ENCODE data around the gene PRDM16.

PRDM16 gene

DNA sequence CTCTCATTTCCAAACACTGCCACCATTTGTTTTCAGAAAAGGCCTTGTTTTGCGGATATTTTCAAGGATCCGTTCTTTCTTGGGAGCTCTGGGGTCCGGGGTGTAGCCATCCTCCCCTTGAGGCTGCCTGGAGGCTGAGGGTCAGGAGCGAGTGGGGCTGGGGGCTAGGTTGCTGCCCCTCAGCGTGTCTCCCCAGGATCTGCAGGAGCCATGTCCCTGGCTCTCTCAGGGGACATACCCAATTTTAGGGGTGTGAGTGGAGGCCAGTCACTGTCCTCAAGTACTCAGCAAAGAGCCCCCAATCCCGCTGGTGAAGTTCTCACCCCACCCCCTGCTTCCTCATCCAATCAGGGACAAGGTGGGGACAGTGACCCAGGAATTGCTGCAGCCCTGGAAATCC lies 15.0 kb upstream of the PRDM16 start:
- Histone ChIP-seq H3K4me1 (ENCODE audit: insufficient read depth, low read length) (no peaks in the 10 kb centered on the region), H3K4me3 (ENCODE audit: low read length) (no peak overlapping the region), H2AFZ (ENCODE audit: low read depth, low read length) (no peak overlapping the region), H3K9me3 (ENCODE audit: low read length) (peaks cover 2% of the 10 kb centered on the region), H3K27me3 (ENCODE audit: insufficient read depth, low read length) (peaks cover 17% of the 10 kb centered on the region), H3K36me3 (ENCODE audit: insufficient read depth, low read length) (no peaks in the 10 kb centered on the region)

DNA sequence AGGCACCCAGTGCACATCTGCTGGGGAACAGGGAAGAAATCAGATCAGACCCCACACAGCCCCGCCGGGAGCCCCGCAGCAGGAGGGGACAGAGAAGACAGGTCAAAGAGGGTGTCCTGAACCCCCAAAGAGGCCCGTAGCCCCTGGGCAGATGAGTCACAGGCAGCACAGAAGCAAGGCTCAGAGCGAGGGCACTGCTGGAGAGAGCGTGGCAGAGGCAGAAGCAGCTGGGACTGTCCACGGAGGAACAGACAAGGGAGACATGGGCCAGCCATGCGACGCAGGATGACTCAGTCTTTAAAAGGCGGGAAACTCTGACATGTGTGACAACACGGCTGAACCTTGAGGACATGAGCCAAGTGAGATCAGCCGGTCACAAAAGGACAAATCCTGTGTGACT lies 14.5 kb upstream of the PRDM16 start:
- Histone ChIP-seq H3K4me1 (ENCODE audit: insufficient read depth, low read length) (no peaks in the 10 kb centered on the region), H3K27me3 (ENCODE audit: insufficient read depth, low read length) (peaks cover 17% of the 10 kb centered on the region), H3K36me3 (ENCODE audit: insufficient read depth, low read length) (no peaks in the 10 kb centered on the region)

DNA sequence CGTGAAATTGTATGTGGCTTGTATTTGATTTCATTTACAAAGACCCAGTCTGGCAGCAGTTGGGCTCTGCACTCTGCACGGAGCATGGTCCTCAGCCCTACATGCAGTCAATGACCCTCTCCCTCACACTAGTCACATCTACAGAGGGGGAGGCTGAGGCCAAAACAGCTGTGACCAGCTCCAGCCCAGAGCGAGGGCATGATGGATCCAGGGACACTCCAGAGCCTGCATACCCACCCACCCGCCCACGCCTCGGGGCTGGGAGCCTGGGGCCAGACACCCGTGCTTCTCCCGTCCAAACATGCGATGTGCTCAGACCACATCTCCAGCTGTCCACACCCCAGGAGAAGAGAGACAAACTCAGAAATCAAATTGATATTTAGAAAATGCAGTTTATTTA lies 14.0 kb upstream of the PRDM16 start:
- no peaks in the 10 kb centered on the region for H3K4me1 ChIP-seq (ENCODE audit: insufficient read depth, low read length)
- no peaks in the 10 kb centered on the region for H3K36me3 ChIP-seq (ENCODE audit: insufficient read depth, low read length)
- no peak overlapping the region for H2AFZ ChIP-seq (ENCODE audit: low read depth, low read length)
- H3K4me3 ChIP-seq (ENCODE audit: low read length), result no peak overlapping the region
- peaks cover 20% of the 10 kb centered on the region for H3K27me3 ChIP-seq (ENCODE audit: insufficient read depth, low read length)
- H3K9me3 ChIP-seq (ENCODE audit: low read length), result peaks cover 4% of the 10 kb centered on the region

More for the DNA sequence above, 14.5 kb upstream of the PRDM16 start:
- Histone ChIP-seq H3K4me3 (ENCODE audit: low read length) (no peak overlapping the region), H3K9me3 (ENCODE audit: low read length) (peaks cover 4% of the 10 kb centered on the region), H2AFZ (ENCODE audit: low read depth, low read length) (no peak overlapping the region)

DNA sequence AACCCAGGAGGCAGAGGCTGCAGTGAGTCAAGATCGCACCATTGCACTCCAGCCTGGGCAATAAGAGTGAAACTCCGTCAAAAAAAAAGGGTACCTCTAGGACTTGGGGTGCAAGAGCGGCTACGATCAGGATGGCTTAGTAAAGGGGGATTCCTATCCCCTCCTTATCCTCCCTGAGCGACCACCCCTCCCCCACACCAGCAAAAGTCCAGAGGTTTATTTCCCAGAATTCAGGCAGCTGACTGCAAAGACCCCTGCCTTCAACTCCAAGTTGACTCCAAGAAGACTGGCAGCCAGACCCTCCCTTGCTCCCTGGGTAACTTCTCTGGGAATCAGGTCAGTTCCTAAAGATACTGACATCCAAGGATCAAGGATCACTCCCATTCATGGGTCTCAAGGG lies 12.4 kb upstream of the PRDM16 start:
- Histone ChIP-seq H3K4me1 (ENCODE audit: insufficient read depth, low read length) (no peaks in the 10 kb centered on the region), H2AFZ (ENCODE audit: low read depth, low read length) (no peak overlapping the region), H3K27me3 (ENCODE audit: insufficient read depth, low read length) (peaks cover 35% of the 10 kb centered on the region), H3K36me3 (ENCODE audit: insufficient read depth, low read length) (no peaks in the 10 kb centered on the region), H3K4me3 (ENCODE audit: low read length) (no peak overlapping the region), H3K9me3 (ENCODE audit: low read length) (peaks cover 4% of the 10 kb centered on the region)

DNA sequence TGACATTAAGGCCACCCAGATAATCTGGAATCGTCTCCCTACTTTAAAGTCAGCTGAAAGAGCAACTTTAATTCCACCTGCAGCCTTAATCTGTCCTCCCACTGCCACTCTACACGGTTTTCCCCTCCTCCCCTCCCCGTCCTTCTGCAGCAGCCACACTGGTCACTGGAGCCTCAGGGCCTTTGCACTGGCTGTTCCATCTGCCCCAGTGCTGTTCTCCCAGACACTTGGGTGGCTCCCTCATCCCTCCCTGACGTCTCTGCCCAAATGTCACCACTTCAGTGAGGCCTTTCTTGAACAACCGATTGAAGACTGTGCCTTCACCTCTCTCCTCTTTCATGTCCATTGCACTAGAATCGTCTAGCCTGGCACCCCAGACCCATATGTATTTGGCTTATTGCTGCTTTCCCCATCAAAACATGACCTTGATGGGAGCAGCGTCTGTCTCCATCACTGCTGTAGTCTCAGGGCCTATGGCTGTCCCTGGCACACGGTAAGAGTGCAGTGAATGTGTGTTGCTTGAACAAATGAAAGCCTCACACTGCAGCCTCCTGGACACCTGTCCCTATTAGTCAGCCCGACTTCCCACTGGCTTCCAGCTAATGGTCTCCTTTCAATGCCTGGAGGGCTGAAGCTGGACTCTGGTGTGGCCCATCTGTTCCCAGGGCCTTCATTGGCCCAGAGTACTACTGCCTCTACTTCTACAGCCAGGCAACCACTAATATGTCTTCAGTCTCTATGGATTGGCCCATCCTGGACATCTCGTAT lies 10.6 kb upstream of the PRDM16 start:
- H3K4me3 ChIP-seq (ENCODE audit: low read length), result no peak overlapping the region

DNA sequence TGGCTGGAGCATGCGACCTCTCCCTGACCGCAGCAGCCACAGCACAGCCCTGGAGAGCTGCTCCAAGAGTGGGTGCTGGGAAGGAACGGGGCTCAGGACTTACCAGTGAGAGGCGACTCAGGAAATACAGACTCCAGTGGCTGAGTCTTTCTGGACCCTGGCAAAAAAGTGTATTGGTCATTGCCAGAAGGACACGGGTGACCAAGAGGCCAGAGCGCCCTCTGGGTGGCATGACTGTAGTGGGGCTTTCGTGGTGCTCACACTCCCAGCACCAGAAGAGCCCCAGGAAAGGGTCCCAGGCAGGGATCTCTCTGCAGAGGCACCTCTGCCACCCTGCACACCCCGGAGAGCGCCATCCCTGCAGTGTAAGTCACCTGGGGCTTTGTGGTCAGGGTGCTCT lies 8.9 kb upstream of the PRDM16 start:
- Histone ChIP-seq H2AFZ (ENCODE audit: low read depth, low read length) (no peak overlapping the region), H3K9me3 (ENCODE audit: low read length) (peaks cover 4% of the 10 kb centered on the region), H3K27me3 (ENCODE audit: insufficient read depth, low read length) (peaks cover 57% of the 10 kb centered on the region), H3K4me1 (ENCODE audit: insufficient read depth, low read length) (no peaks in the 10 kb centered on the region), H3K4me3 (ENCODE audit: low read length) (no peak overlapping the region), H3K36me3 (ENCODE audit: insufficient read depth, low read length) (no peaks in the 10 kb centered on the region)

More for the DNA sequence above, 10.6 kb upstream of the PRDM16 start:
- Histone ChIP-seq H3K27me3 (ENCODE audit: insufficient read depth, low read length) (peaks cover 46% of the 10 kb centered on the region), H3K4me1 (ENCODE audit: insufficient read depth, low read length) (no peaks in the 10 kb centered on the region), H2AFZ (ENCODE audit: low read depth, low read length) (no peak overlapping the region), H3K36me3 (ENCODE audit: insufficient read depth, low read length) (no peaks in the 10 kb centered on the region), H3K9me3 (ENCODE audit: low read length) (peaks cover 4% of the 10 kb centered on the region)

DNA sequence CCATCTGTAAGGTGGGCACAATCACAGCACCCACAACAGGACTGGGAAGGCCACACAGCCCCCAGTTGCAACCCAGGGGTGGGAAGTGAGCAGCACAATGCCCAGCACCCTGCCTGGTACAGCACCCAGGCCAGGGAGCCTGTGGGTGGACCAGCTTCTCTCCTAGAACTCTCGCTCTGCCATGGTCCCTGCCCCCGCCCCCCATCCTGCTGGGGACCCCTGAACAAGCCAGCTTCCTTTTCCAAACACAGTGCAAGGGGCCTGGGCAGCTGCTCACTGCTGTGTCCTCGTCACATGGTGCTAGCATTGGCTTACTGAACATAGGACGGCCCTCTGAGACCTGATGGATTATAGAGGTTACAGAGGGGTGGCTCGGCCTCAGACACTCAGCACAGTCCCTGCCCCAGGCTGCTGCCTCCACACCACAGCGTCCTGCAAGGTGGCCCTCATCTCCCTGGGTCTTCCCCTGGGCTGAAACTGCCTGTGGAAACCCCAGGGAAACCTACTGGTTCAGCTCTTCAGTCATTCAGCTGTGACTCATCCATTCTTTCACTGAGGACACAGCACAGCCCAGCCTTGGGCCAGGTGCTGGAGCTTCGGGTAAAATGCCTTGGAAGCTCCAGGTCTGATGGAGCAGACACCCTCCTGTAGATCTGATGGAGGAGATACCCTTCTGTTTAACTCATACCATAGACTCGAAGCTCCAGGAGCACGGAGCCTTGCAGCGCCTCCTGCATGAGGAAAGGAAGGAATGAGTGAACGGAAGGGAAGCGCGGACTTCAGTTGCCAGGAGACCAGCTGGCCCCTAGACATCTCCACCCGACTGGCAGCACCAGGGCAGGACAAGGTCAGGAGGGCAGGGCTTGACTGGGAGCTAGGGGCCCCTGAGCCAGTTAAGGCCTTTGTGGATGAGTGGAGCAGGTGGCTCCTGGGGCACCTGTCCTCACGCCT lies 8.1 kb upstream of the PRDM16 start:
- Histone ChIP-seq H3K9me3 (ENCODE audit: low read length) (peaks cover 4% of the 10 kb centered on the region), H3K4me3 (ENCODE audit: low read length) (no peak overlapping the region), H3K4me1 (ENCODE audit: insufficient read depth, low read length) (no peaks in the 10 kb centered on the region), H3K27me3 (ENCODE audit: insufficient read depth, low read length) (peaks cover 64% of the 10 kb centered on the region), H2AFZ (ENCODE audit: low read depth, low read length) (no peak overlapping the region), H3K36me3 (ENCODE audit: insufficient read depth, low read length) (no peaks in the 10 kb centered on the region)

DNA sequence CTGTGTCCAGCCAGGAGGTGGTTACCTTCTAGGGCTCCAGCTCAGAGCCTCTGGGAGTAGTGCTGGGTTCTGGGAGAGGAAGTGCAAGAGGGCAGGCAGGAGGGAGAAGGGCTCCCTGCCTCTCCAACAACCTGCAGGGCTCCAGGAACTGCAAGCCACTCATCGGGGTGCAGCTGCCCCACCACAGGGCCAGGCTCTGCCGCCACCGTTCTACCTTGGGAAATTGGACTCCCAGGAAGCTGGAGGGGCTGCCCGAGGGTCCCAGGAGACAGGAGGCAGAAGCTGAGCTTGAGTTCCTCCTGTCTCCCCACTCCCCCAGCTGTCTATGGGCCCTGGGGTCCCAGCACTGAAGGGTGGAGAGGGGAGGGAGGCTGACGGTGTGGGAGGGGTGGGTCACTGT lies 7.4 kb upstream of the PRDM16 start:
- H3K27me3 ChIP-seq (ENCODE audit: insufficient read depth, low read length), result peaks cover 71% of the 10 kb centered on the region

DNA sequence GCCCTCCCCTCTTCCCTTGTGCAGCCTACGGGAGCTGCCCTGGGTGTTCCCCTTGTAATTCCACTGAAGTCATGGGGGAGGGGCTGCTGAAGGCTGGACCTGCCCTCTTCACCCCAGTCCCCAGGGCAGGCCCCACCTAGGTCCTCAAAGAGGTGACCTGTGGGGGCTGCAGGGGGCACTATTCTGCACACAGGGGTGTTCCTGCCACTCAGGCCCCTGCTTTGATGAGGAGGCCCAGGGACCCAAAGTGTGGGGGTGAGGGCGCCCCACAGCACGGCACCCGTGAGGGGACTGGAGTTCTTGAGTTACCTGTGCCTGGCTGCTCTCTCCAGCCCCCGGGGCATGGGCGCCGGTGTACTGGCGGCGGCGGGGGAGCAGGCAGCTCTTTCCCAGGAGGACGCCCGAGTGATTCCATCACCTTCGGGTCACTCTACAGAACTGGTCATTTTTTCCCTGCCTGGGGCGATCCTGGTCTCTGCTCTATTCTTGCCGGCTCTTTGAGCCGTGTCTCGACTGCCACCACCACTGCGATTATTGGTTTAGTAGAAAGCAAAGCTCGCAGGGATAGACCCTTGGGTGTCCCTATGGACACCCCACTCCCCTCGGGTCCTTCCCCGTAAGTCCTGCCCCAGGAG lies 6.9 kb upstream of the PRDM16 start:
- Histone ChIP-seq H3K27me3 (ENCODE audit: insufficient read depth, low read length) (peaks cover 77% of the 10 kb centered on the region), H3K9me3 (ENCODE audit: low read length) (peaks cover 4% of the 10 kb centered on the region), H3K36me3 (ENCODE audit: insufficient read depth, low read length) (no peaks in the 10 kb centered on the region), H3K4me3 (ENCODE audit: low read length) (no peak overlapping the region), H2AFZ (ENCODE audit: low read depth, low read length) (no peak overlapping the region), H3K4me1 (ENCODE audit: insufficient read depth, low read length) (no peaks in the 10 kb centered on the region)

More for the DNA sequence above, 7.4 kb upstream of the PRDM16 start:
- H3K36me3 ChIP-seq (ENCODE audit: insufficient read depth, low read length), result no peaks in the 10 kb centered on the region
- H3K4me1 ChIP-seq (ENCODE audit: insufficient read depth, low read length), result no peaks in the 10 kb centered on the region
- peaks cover 4% of the 10 kb centered on the region for H3K9me3 ChIP-seq (ENCODE audit: low read length)
- no peak overlapping the region for H3K4me3 ChIP-seq (ENCODE audit: low read length)
- no peak overlapping the region for H2AFZ ChIP-seq (ENCODE audit: low read depth, low read length)

DNA sequence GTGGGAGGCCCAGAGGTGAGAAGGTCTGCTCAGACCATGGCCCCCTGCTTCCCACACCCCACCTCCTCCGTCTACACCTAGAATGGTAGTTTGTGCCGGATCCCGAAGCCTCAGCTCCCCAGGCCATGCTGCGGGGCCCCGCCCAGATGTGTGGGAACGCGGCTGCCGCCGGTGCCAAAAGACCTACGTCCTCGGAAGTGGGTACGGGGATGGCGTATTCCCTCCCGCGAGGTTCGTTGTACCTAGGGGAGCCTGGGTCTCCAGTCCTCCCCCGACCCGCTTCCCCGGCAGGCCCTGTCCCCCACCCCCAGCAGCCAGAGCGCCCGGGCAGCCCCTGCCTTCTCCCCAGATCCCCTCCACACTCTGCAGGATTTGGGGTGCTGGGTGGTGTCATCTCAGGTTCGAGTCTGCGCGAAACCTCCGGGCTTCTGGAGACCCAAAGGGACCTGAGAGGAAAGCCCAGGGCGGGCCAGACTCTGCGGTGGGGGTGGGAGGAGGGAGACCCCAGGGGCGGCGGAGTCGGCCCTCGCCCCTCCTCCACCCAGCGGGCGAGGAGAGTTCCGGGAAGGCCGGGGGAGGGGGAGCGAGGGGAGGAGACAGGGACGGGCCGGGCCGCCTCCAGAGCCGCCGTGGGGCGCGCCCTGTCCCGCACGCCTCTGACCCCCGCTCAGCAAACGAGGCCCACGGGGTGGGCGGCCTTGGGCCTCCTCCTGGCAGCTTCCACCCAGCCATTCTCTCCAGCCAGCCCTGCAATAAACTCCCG lies 6.2 kb upstream of the PRDM16 start:
- Histone ChIP-seq H3K4me1 (ENCODE audit: insufficient read depth, low read length) (no peaks in the 10 kb centered on the region), H3K9me3 (ENCODE audit: low read length) (peaks cover 4% of the 10 kb centered on the region), H3K27me3 (ENCODE audit: insufficient read depth, low read length) (peaks cover 84% of the 10 kb centered on the region), H3K36me3 (ENCODE audit: insufficient read depth, low read length) (no peaks in the 10 kb centered on the region), H3K4me3 (ENCODE audit: low read length) (no peak overlapping the region), H2AFZ (ENCODE audit: low read depth, low read length) (no peak overlapping the region)

DNA sequence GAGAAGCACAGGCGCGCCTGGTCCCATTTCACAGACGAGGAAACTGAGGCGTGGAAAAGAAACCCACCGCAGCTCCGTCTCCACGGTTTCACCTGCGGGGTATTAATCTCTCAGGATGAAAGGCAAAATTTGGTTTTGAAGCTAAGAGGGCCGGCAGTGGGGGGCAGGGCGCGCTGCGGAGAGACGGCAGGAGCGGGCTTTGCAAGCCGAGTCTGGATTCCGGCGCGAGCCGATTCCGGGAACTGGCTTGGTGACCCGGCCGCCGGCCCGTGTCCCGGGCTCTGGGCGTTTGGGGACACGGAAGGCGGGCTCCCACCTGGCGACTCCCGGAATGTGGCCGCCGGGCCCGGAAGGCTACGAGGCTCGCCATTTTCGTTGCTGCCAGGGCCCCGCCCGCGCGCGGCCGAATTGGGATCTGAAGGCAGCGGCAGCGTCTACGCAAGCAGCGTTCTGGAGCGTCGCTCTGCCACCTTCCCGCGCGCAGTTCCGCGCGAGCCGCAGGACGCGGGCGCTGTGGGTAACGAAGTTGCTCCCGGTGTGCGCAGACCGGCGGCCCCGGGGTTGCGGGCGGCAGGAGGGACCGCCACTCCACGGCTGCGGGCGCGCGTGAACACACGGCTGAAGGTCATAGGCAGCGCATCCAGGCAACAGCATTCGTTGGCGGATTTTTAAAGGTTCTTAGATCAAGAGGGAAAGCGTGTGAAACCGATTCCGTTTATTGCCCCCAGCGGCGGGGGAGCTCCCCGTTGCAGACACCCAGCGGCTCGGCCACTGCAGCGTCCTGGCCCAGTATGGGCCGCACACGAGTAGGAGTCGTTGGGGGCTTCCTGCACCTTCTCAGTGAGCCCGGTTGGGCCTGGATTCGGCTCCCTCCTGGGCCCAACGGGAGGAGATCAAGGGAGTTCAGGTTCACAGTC lies 5.4 kb upstream of the PRDM16 start:
- Histone ChIP-seq H3K4me3 (ENCODE audit: low read length) (no peak overlapping the region), H3K36me3 (ENCODE audit: insufficient read depth, low read length) (no peaks in the 10 kb centered on the region), H3K4me1 (ENCODE audit: insufficient read depth, low read length) (no peaks in the 10 kb centered on the region), H2AFZ (ENCODE audit: low read depth, low read length) (no peak overlapping the region), H3K9me3 (ENCODE audit: low read length) (peaks cover 4% of the 10 kb centered on the region), H3K27me3 (ENCODE audit: insufficient read depth, low read length) (peaks cover 86% of the 10 kb centered on the region)
